Astrocyte (in vitro differentiated cells and primary cell): ENCODE measurements around the gene IL25.

Experiments used
- EZH2 ChIP-seq: IDR thresholded peaks from 2 replicates; pipeline ENCODE4 v1.6.1; 2012; ENCODE audit warnings: mild to moderate bottlenecking, low read length, inconsistent platforms; ENCODE audit not compliant: insufficient read depth
- TF ChIP-seq, protein P1 (sequence below): IDR thresholded peaks from 2 replicates; pipeline ENCODE4 v1.5.1; 2011; ENCODE audit warnings: low read depth, mild to moderate bottlenecking, inconsistent platforms, low read length, moderate library complexity; ENCODE audit not compliant: insufficient read depth

DNA sequence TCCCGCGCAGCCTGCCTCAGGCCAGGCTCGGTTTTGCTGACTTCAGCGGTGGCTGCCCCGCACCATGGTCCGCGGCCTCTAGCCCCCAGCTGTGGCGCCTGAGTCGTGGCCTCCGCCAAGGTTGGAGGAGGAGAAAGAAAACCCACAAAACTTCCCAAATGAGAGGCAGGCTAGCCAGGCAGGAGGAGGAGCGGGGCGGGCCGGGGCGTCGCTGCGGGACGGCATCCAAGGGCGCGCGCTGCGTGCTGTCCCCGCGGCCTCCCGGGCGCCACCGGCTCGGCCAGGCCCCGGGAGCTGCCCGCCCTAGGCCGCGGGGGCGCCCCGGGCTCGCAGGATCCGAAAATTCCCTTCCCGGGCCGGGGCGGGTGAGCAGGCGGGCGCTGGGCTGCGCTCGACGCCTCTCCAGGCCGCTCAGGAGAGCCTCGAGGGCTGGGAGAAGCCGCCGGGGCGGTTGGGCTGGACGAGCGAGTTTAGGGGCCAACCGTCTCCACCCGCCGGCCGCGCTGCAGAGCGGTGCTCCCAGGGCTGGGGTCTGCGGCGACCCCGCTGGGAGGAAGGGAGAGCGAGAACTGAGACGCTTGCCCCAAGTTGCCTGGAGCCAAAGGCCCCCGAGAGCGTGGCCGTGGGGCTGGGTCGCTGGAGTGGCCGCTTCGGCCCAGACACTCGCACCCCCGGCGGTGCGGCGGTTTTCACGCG is 7.4 kb upstream of the IL25 start, which contains the start of gene EFS:
- TF ChIP-seq, protein P1, sequence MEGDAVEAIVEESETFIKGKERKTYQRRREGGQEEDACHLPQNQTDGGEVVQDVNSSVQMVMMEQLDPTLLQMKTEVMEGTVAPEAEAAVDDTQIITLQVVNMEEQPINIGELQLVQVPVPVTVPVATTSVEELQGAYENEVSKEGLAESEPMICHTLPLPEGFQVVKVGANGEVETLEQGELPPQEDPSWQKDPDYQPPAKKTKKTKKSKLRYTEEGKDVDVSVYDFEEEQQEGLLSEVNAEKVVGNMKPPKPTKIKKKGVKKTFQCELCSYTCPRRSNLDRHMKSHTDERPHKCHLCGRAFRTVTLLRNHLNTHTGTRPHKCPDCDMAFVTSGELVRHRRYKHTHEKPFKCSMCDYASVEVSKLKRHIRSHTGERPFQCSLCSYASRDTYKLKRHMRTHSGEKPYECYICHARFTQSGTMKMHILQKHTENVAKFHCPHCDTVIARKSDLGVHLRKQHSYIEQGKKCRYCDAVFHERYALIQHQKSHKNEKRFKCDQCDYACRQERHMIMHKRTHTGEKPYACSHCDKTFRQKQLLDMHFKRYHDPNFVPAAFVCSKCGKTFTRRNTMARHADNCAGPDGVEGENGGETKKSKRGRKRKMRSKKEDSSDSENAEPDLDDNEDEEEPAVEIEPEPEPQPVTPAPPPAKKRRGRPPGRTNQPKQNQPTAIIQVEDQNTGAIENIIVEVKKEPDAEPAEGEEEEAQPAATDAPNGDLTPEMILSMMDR, result no peak
- peak; percentile 73 for TF ChIP-seq EZH2
